SU-DHL-6 (cell line): ENCODE data around the gene JMJD7.

Source experiments
- H2AFZ ChIP-seq: fragments of 200-600 bp; sonication (generic); 2 replicates; pipeline ENCODE4 v1.6.1; 2014; ENCODE audit warnings: low read depth, mild to moderate bottlenecking, moderate library complexity, mixed read lengths, antibody characterized with exemption, low read length; ENCODE audit not compliant: severe bottlenecking
- H3F3A ChIP-seq: fragments of 200-600 bp; shearing (Covaris generic); 2 replicates; pipeline ENCODE4 v1.6.0; 2016; ENCODE audit warnings: antibody characterized with exemption, mild to moderate bottlenecking; ENCODE audit not compliant: insufficient read depth
- H3K27ac ChIP-seq: fragments of 200-600 bp; sonication (generic); 2 replicates; pipeline ENCODE4 v1.5.1; 2016; ENCODE audit warnings: low read depth, mild to moderate bottlenecking, low read length, moderate library complexity, mixed read lengths
- H3K27me3 ChIP-seq: fragments of 200-600 bp; sonication (generic), shearing (Covaris generic); 2 replicates; pipeline ENCODE4 v1.6.0; 2014; ENCODE audit warnings: mild to moderate bottlenecking, low read length
- H3K36me3 ChIP-seq: fragments of 200-600 bp; sonication (generic); 2 replicates; pipeline ENCODE4 v1.6.1; 2014; ENCODE audit warnings: mild to moderate bottlenecking, low read length, mixed read lengths
- H3K4me2 ChIP-seq: fragments of 300-600, 200-600 bp; shearing (Covaris generic), sonication (generic); 2 replicates; pipeline ENCODE4 v1.6.0; 2014; ENCODE audit warnings: low read length, low read depth, mild to moderate bottlenecking; ENCODE audit not compliant: poor library complexity, severe bottlenecking
- H3K4me3 ChIP-seq: fragments of 200-600 bp; sonication (generic); 2 replicates; pipeline ENCODE4 v1.5.1; 2014; ENCODE audit warnings: antibody characterized with exemption, low read length, mild to moderate bottlenecking, mixed read lengths; ENCODE audit not compliant: insufficient read depth, poor library complexity, severe bottlenecking
- H3K79me2 ChIP-seq: fragments of 200-600 bp; sonication (generic); 2 replicates; pipeline ENCODE4 v1.6.1; 2014; ENCODE audit warnings: mild to moderate bottlenecking, low read length, moderate library complexity; ENCODE audit not compliant: insufficient read depth
- H3K9ac ChIP-seq: fragments of 200-600 bp; sonication (generic); 2 replicates; pipeline ENCODE4 v1.7.0; 2014; ENCODE audit warnings: mild to moderate bottlenecking, low read length
- H3K9me2 ChIP-seq: fragments of 200-600 bp; sonication (generic); replicated peaks from 2 replicates; pipeline ENCODE4 v1.6.1; 2014; ENCODE audit warnings: low read length; ENCODE audit not compliant: insufficient read depth
- H3K9me3 ChIP-seq: fragments of 200-600 bp; sonication (generic); 2 replicates; pipeline ENCODE4 v1.6.1; 2014; ENCODE audit warnings: low read length, mixed read lengths; ENCODE audit not compliant: insufficient read depth
- H4K20me1 ChIP-seq: fragments of 200-600 bp; sonication (generic); 2 replicates; pipeline ENCODE4 v1.6.1; 2014; ENCODE audit warnings: low read depth, mild to moderate bottlenecking, antibody characterized with exemption, low read length, moderate library complexity, mixed read lengths
- EZH2phosphoT487 ChIP-seq: fragments of 200-600 bp; sonication (generic), shearing (Covaris generic); conservative IDR thresholded peaks from 2 replicates; pipeline ENCODE4 v1.6.1; 2018; ENCODE audit warnings: mild to moderate bottlenecking, antibody characterized with exemption, low read length, moderate library complexity, mixed read lengths
- TF ChIP-seq, protein P1 (sequence below): fragments of 200-600 bp; sonication (generic); IDR thresholded peaks from one replicate; pipeline ENCODE4 v1.5.1; 2017; ENCODE audit warnings: antibody characterized with exemption, mild to moderate bottlenecking, low read length, moderate library complexity; ENCODE audit not compliant: insufficient read depth, poor library complexity, severe bottlenecking

JMJD7 gene

DNA sequence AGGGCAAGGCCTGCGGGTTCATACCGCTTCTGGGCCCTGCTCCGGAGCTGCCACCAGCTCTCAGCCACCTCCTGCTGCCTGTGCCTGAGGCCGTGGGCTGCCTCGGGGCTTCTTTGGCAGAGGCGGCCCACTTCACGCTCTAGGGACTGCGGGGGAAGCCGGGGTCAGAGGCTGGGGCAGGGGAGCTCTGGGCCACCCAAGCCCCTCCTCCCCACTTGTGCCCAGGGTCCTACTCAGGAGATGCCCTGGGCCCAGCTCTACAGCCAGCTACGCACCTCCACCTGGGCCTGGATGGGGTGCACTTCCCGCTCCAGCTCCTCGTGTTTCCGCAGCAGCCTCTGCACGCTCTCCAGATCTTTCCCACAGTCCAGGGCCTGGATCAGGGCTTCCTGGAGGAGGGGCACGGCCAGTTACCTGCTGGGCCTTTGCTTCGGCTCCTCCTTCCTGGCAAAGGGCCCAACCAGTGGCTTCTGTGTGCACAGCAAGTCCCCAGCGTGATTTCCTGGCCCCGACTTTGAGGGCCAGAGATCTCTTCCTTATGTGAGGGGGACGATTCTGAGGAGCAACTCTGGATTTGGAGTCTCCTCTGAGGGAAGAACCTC, 34.7 kb downstream of the JMJD7 start:
- TF ChIP-seq, protein P1, sequence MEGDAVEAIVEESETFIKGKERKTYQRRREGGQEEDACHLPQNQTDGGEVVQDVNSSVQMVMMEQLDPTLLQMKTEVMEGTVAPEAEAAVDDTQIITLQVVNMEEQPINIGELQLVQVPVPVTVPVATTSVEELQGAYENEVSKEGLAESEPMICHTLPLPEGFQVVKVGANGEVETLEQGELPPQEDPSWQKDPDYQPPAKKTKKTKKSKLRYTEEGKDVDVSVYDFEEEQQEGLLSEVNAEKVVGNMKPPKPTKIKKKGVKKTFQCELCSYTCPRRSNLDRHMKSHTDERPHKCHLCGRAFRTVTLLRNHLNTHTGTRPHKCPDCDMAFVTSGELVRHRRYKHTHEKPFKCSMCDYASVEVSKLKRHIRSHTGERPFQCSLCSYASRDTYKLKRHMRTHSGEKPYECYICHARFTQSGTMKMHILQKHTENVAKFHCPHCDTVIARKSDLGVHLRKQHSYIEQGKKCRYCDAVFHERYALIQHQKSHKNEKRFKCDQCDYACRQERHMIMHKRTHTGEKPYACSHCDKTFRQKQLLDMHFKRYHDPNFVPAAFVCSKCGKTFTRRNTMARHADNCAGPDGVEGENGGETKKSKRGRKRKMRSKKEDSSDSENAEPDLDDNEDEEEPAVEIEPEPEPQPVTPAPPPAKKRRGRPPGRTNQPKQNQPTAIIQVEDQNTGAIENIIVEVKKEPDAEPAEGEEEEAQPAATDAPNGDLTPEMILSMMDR, result no peak
- TF ChIP-seq EZH2phosphoT487, result no peak

DNA sequence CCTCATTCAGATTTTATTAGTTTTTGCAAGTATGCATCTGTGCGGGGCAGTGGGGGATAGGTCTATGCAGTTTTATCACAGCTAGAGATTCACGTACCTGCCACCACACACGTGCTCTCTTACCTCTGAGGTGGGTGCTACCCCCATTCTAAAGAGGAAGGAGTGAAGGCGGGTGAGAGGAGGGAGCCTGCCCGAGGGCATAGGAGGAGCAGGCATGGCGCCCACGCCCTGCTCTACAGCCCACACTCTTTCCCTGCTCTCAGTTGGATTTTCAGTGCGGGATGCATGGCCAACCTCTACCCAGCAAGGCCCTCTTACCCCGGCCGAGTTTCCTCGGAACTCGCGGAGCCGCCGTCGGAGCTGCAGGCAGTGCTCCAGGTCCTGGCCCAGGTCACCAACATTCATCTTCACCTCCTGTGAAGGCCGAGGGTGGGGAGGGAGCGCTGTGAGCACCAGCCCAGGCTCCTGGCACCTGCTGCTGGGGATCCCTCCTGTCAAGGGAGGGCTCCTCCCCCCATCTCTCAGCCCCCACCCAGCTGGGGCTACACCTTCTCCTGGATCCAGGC, 37.7 kb downstream of the JMJD7 start:
- Histone ChIP-seq H3K9me2 (no peaks in the 10 kb centered on the region), H3K27ac (no peak overlapping the region), H2AFZ (no peak overlapping the region)

More for the DNA sequence above, 34.7 kb downstream of the JMJD7 start:
- Histone ChIP-seq H3K9me3 (no peaks in the 10 kb centered on the region), H3K27ac (no peak overlapping the region), H3K9me2 (no peaks in the 10 kb centered on the region), H3F3A (no peaks in the 10 kb centered on the region), H3K4me2 (no peak overlapping the region), H3K36me3 (no peaks in the 10 kb centered on the region), H3K4me3 (no peak overlapping the region), H3K27me3 (no peaks in the 10 kb centered on the region), H3K79me2 (no peaks in the 10 kb centered on the region), H4K20me1 (no peaks in the 10 kb centered on the region), H2AFZ (no peak overlapping the region), H3K9ac (no peak overlapping the region)

DNA sequence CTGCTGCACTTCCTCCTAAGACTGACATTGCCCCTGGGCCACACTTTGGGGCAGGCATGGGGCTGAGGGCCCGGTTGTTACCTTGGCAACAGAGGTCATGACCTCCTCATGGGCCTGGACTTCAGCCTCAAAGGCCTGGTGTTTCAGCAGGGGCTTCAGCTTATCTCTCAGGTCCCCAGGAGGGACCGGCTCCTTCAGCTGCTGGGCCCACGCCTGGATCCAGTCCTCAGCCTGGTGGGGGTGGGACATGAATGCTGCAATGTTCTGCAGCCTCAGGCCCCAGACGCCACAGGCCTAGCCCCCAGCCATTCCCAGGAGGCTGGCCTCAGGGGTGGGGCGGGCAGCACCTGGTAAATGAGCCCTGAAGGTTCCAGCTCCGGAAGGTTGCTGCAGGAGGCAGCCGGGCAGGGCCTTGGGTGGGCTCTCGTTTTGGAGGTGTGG, 38.4 kb downstream of the JMJD7 start:
- Histone ChIP-seq H3F3A (no peaks in the 10 kb centered on the region), H3K9me2 (no peaks in the 10 kb centered on the region), H3K79me2 (no peaks in the 10 kb centered on the region), H2AFZ (no peak overlapping the region), H3K9me3 (no peaks in the 10 kb centered on the region), H4K20me1 (no peaks in the 10 kb centered on the region), H3K36me3 (no peaks in the 10 kb centered on the region), H3K4me2 (no peak overlapping the region), H3K27ac (no peak overlapping the region), H3K9ac (no peak overlapping the region), H3K4me3 (no peak overlapping the region), H3K27me3 (no peaks in the 10 kb centered on the region)
- TF ChIP-seq EZH2phosphoT487, result no peak
- TF ChIP-seq, protein P1, result no peak

More for the DNA sequence above, 37.7 kb downstream of the JMJD7 start:
- Histone ChIP-seq H3F3A (no peaks in the 10 kb centered on the region), H3K9me3 (no peaks in the 10 kb centered on the region), H3K27me3 (no peaks in the 10 kb centered on the region), H4K20me1 (no peaks in the 10 kb centered on the region), H3K79me2 (no peaks in the 10 kb centered on the region), H3K4me2 (no peak overlapping the region), H3K4me3 (no peak overlapping the region), H3K36me3 (no peaks in the 10 kb centered on the region), H3K9ac (no peak overlapping the region)
- TF ChIP-seq, protein P1, result no peak
- TF ChIP-seq EZH2phosphoT487, result no peak
